H9 (cell line): Measurements from ENCODE around the gene PEPD. TPM values are rescaled to one million over a fixed set of nuclear protein-coding genes. Genes with fewer than 3 reads are reported as not detected.

Experiments used
- DNase-seq: peaks from one replicate; pipeline ENCODE4 v3.0.0-alpha.2; 2017
- H2AFZ ChIP-seq: one replicate; pipeline ENCODE4 v1.6.1; 2013; ENCODE audit warnings: mild to moderate bottlenecking, low read length, control low read depth, moderate library complexity
- H2AK5ac ChIP-seq: 2 replicates; pipeline ENCODE4 v1.6.1; 2013; ENCODE audit warnings: low read length, control low read depth, mixed read lengths; ENCODE audit not compliant: insufficient read length
- H2BK120ac ChIP-seq: one replicate; pipeline ENCODE4 v1.6.1; 2013; ENCODE audit warnings: low read depth, mild to moderate bottlenecking, low read length, control low read depth, inconsistent platforms; ENCODE audit not compliant: poor library complexity, severe bottlenecking
- H2BK12ac ChIP-seq: 2 replicates; pipeline ENCODE4 v1.6.1; 2013; ENCODE audit warnings: low read length, control low read depth, mixed read lengths, low read depth; ENCODE audit not compliant: insufficient read length
- H2BK15ac ChIP-seq: 2 replicates; pipeline ENCODE4 v1.6.1; 2013; ENCODE audit warnings: low read depth, low read length, control low read depth
- H2BK20ac ChIP-seq: one replicate; pipeline ENCODE4 v1.6.1; 2013; ENCODE audit warnings: low read depth, mild to moderate bottlenecking, low read length, control low read depth, inconsistent platforms; ENCODE audit not compliant: poor library complexity, severe bottlenecking
- H2BK5ac ChIP-seq: 2 replicates; pipeline ENCODE4 v1.6.1; 2013; ENCODE audit warnings: low read length, control low read depth, mixed read lengths; ENCODE audit not compliant: insufficient read length
- H3K14ac ChIP-seq: 2 replicates; pipeline ENCODE4 v1.6.1; 2013; ENCODE audit warnings: low read length, control low read depth; ENCODE audit not compliant: insufficient read depth
- H3K18ac ChIP-seq: 2 replicates; pipeline ENCODE4 v1.6.1; 2013; ENCODE audit warnings: low read depth, mild to moderate bottlenecking, mixed read lengths, low read length, control low read depth; ENCODE audit not compliant: insufficient read length
- H3K23ac ChIP-seq: 2 replicates; pipeline ENCODE4 v1.6.1; 2013; ENCODE audit warnings: low read length, control low read depth, mixed read lengths, low read depth; ENCODE audit not compliant: insufficient read length
- H3K23me2 ChIP-seq: 2 replicates; pipeline ENCODE4 v1.6.1; 2013; ENCODE audit warnings: low read depth, mild to moderate bottlenecking, mixed read lengths, low read length, control low read depth; ENCODE audit not compliant: insufficient read length, poor library complexity, severe bottlenecking
- H3K27ac ChIP-seq: 2 replicates; pipeline ENCODE4 v1.5.1; 2013; ENCODE audit warnings: low read length, control low read depth, mixed read lengths, low read depth; ENCODE audit not compliant: insufficient read length
- H3K27me3 ChIP-seq: 2 replicates; pipeline ENCODE4 v1.6.1; 2013; ENCODE audit warnings: low read length, control low read depth, inconsistent platforms; ENCODE audit not compliant: insufficient read depth
- H3K4ac ChIP-seq: 2 replicates; pipeline ENCODE4 v1.6.1; 2013; ENCODE audit warnings: low read depth, mild to moderate bottlenecking, control low read depth, inconsistent platforms, low read length, moderate library complexity
- H3K4me1 ChIP-seq: 2 replicates; pipeline ENCODE4 v1.6.1; 2013; ENCODE audit warnings: low read length, control low read depth, inconsistent platforms; ENCODE audit not compliant: insufficient read depth
- H3K4me2 ChIP-seq: 2 replicates; pipeline ENCODE4 v1.6.1; 2013; ENCODE audit warnings: low read length, control low read depth, mixed read lengths; ENCODE audit not compliant: insufficient read length, insufficient read depth
- H3K56ac ChIP-seq: 2 replicates; pipeline ENCODE4 v1.6.1; 2013; ENCODE audit warnings: low read depth, mild to moderate bottlenecking, mixed read lengths, low read length, control low read depth; ENCODE audit not compliant: insufficient read length
- H3K79me1 ChIP-seq: 2 replicates; pipeline ENCODE4 v1.6.1; 2013; ENCODE audit warnings: low read depth, mild to moderate bottlenecking, moderate library complexity, low read length, control low read depth, inconsistent platforms; ENCODE audit not compliant: insufficient read depth, poor library complexity, severe bottlenecking
- H3K79me2 ChIP-seq: 2 replicates; pipeline ENCODE4 v1.6.1; 2013; ENCODE audit warnings: low read length, control low read depth, inconsistent platforms; ENCODE audit not compliant: insufficient read depth
- H3K9ac ChIP-seq: 2 replicates; pipeline ENCODE4 v1.6.1; 2013; ENCODE audit warnings: low read length, control low read depth, mixed read lengths; ENCODE audit not compliant: insufficient read length; ENCODE audit errors: extremely low read depth
- H3K9me3 ChIP-seq: one replicate; pipeline ENCODE4 v1.6.1; 2013; ENCODE audit warnings: low read depth, low read length, inconsistent platforms; ENCODE audit not compliant: control insufficient read depth
- H3T11ph ChIP-seq: one replicate; pipeline ENCODE4 v1.6.1; 2013; ENCODE audit warnings: mild to moderate bottlenecking, low read length, control low read depth, inconsistent platforms
- H4K20me1 ChIP-seq: one replicate; pipeline ENCODE4 v1.6.1; 2013; ENCODE audit not compliant: control insufficient read depth, insufficient read length, insufficient read depth
- H4K5ac ChIP-seq: 2 replicates; pipeline ENCODE4 v1.6.1; 2013; ENCODE audit warnings: low read depth, mild to moderate bottlenecking, mixed read lengths, low read length, control low read depth; ENCODE audit not compliant: insufficient read length
- H4K8ac ChIP-seq: replicated peaks from 2 replicates; pipeline ENCODE4 v1.6.1; 2013; ENCODE audit warnings: low read length, control low read depth, mixed read lengths, low read depth; ENCODE audit not compliant: insufficient read length
- H4K91ac ChIP-seq: 2 replicates; pipeline ENCODE4 v1.6.1; 2013; ENCODE audit warnings: low read depth, mild to moderate bottlenecking, moderate library complexity, mixed read lengths, low read length, control low read depth; ENCODE audit not compliant: insufficient read length
- H3K27ac Mint-ChIP-seq, 3 experiments: 2 replicates in 2 of 3; 3 replicates in 1 of 3; pipeline ENCODE4 v1.8.0; 2020 to 2021; ENCODE audit warnings: mixed read lengths in 3 of 3, mild to moderate bottlenecking in 1 of 3, moderate library complexity in 1 of 3
- H3K27me3 Mint-ChIP-seq: 2 replicates; pipeline ENCODE4 v1.8.0; 2021; ENCODE audit warnings: low read depth, mild to moderate bottlenecking, moderate library complexity, mixed read lengths
- H3K36me3 Mint-ChIP-seq, 3 experiments: 2 replicates in 2 of 3; 3 replicates in 1 of 3; pipeline ENCODE4 v1.8.0; 2020 to 2021; ENCODE audit warnings: low read depth in 3 of 3, mixed read lengths in 3 of 3; ENCODE audit not compliant: insufficient read depth in 1 of 3
- H3K4me1 Mint-ChIP-seq, 2 experiments: 2 replicates each; pipeline ENCODE4 v1.8.0; 2020; ENCODE audit warnings: mixed read lengths in 2 of 2
- H3K4me3 Mint-ChIP-seq, 2 experiments: 2 replicates in 1 of 2; 3 replicates in 1 of 2; pipeline ENCODE4 v1.8.0; 2020 to 2021; ENCODE audit warnings: mild to moderate bottlenecking in 2 of 2, mixed read lengths in 2 of 2, moderate library complexity in 1 of 2
- H3K9me3 Mint-ChIP-seq, 2 experiments: 2 replicates in 1 of 2; 3 replicates in 1 of 2; pipeline ENCODE4 v1.8.0; 2020; ENCODE audit warnings: mild to moderate bottlenecking in 2 of 2, mixed read lengths in 2 of 2, moderate library complexity in 1 of 2
- CTCF ChIP-seq: fragments of 200-600 bp; sonication (generic); conservative IDR thresholded peaks from 3 replicates; pipeline ENCODE4 v1.8.0; 2021; ENCODE audit warnings: antibody characterized with exemption, mild to moderate bottlenecking
- WGBS: extraction: QIAGEN DNeasy Blood & Tissue Kit; methylation state at CpG from one replicate; pipeline ENCODE4 v1.1.7; 2013; ENCODE audit warnings: missing lambda C conversion rate, low lambda C conversion rate, mixed read lengths; ENCODE audit not compliant: insufficient read length; ENCODE audit errors: extremely low coverage; 5-methylcytosine and 5-hydroxymethylcytosine counted together
- total RNA-seq: library from RNA; stranded (reverse); gene quantifications from 2 replicates; pipeline ENCODE4 v1.2.1, GENCODE V29; 2021

PEPD gene
- total RNA-seq, 1 experiment from 2014 or later: 52.8 TPM

- DNase-seq: no peak
- Histone ChIP-seq H3K27me3 (no peaks in the 10 kb centered on the region), H3K9ac (no peak overlapping the region), H2BK15ac (no peak overlapping the region), H3K23ac (no peak overlapping the region), H3K14ac (no peak overlapping the region), H3T11ph (no peak overlapping the region), H3K4me1 (no peaks in the 10 kb centered on the region), H3K4ac (no peak overlapping the region), H3K56ac (no peak overlapping the region), H4K91ac (no peak overlapping the region), H3K23me2 (no peaks in the 10 kb centered on the region), H4K20me1 (no peaks in the 10 kb centered on the region), H3K4me2 (no peak overlapping the region), H4K8ac (no peak overlapping the region), H2AK5ac (no peak overlapping the region), H3K79me1 (no peaks in the 10 kb centered on the region), H3K79me2 (no peaks in the 10 kb centered on the region), H3K27ac (no peak overlapping the region), H2BK120ac (no peak overlapping the region), H2BK5ac (no peak overlapping the region), H4K5ac (no peak overlapping the region), H3K18ac (no peak overlapping the region), H2BK12ac (no peak overlapping the region), H3K9me3 (no peaks in the 10 kb centered on the region), H2AFZ (no peak overlapping the region), H2BK20ac (no peak overlapping the region)
- H3K4me3 Mint-ChIP-seq: no peak overlapping the region
- no CpG with 5 or more reads among the region's 5 CpGs for WGBS
- H3K36me3 Mint-ChIP-seq: no peaks in the 10 kb centered on the region
- H3K4me1 Mint-ChIP-seq: no peaks in the 10 kb centered on the region
- no peak for TF ChIP-seq CTCF
- H3K9me3 Mint-ChIP-seq: no peaks in the 10 kb centered on the region
- no peak overlapping the region for H3K27ac Mint-ChIP-seq
- H3K27me3 Mint-ChIP-seq: peaks cover 32% of the 10 kb centered on the region
Measured at GRCh38 chr19:33366897-33367296, 154.7 kb downstream of the PEPD start.
